WTC11 (cell line): Measurements from ENCODE around the gene CA7. TPM values are rescaled to one million over a fixed set of nuclear protein-coding genes. Genes with fewer than 3 reads are reported as not detected.

Experiments used
- ATAC-seq: fragments of 200-7000 bp; cut with Tn5 transposase; 2 replicates; pipeline ENCODE4 v1.10.0; 2021; ENCODE audit warnings: mild to moderate bottlenecking, moderate library complexity
- CTCF ChIA-PET: fragments of 300-600 bp; sonication (Branson Sonifier 250); formaldehyde crosslinking; loops from one replicate; lab custom pipeline; 2021; ENCODE audit warnings: antibody characterized with exemption; lab: Charles Lee
- POLR2A ChIA-PET: fragments of 350-600 bp; sonication (Branson Sonifier 250); formaldehyde crosslinking; loops from one replicate; lab custom pipeline; 2021; ENCODE audit warnings: antibody characterized with exemption; lab: Charles Lee
- DNase-seq: peaks from one replicate; pipeline ENCODE4 v3.0.0; 2021; ENCODE audit warnings: low spot score
- H3K27ac Mint-ChIP-seq: 2 replicates; pipeline ENCODE4 v1.8.0; 2021; ENCODE audit warnings: mixed read lengths
- H3K27me3 Mint-ChIP-seq: 2 replicates; pipeline ENCODE4 v1.8.0; 2021; ENCODE audit warnings: low read depth, mild to moderate bottlenecking, moderate library complexity, mixed read lengths
- H3K36me3 Mint-ChIP-seq: 2 replicates; pipeline ENCODE4 v1.8.0; 2021; ENCODE audit warnings: mixed read lengths
- H3K4me1 Mint-ChIP-seq: 2 replicates; pipeline ENCODE4 v1.8.0; 2022; ENCODE audit warnings: mixed read lengths
- H3K4me3 Mint-ChIP-seq: 2 replicates; pipeline ENCODE4 v1.8.0; 2021; ENCODE audit warnings: mild to moderate bottlenecking, moderate library complexity, mixed read lengths
- H3K9me3 Mint-ChIP-seq: 2 replicates; pipeline ENCODE4 v1.8.0; 2021; ENCODE audit warnings: mixed read lengths
- ATF3 ChIP-seq: sonication (generic); formaldehyde crosslinking; conservative IDR thresholded peaks from 2 replicates; pipeline ENCODE4 v1.8.1; 2022; ENCODE audit warnings: mild to moderate bottlenecking, missing genetic modification reagents
- FOXP1 ChIP-seq: sonication (generic); formaldehyde crosslinking; IDR thresholded peaks from 2 replicates; pipeline ENCODE4 v1.8.0; 2022; ENCODE audit warnings: missing genetic modification reagents, mild to moderate bottlenecking, moderate library complexity, borderline replicate concordance
- GTF2I ChIP-seq: fragments of 250-450 bp; sonication (Bioruptor Pico); conservative IDR thresholded peaks from 2 replicates; pipeline ENCODE4 v1.4.0; 2021; ENCODE audit warnings: mild to moderate bottlenecking
- HMGA2 ChIP-seq: fragments of 250-450 bp; sonication (Bioruptor Pico); IDR thresholded peaks from 2 replicates; pipeline ENCODE4 v1.4.0; 2021; ENCODE audit warnings: mild to moderate bottlenecking, moderate library complexity
- JAZF1 ChIP-seq: fragments of 250-450 bp; sonication (Bioruptor Pico); IDR thresholded peaks from 2 replicates; pipeline ENCODE4 v1.9.0; 2021; ENCODE audit warnings: moderate library complexity, mild to moderate bottlenecking, inconsistent platforms
- KAT7 ChIP-seq: sonication (generic); formaldehyde crosslinking; IDR thresholded peaks from 2 replicates; pipeline ENCODE4 v1.8.1; 2023; ENCODE audit warnings: missing genetic modification reagents, mild to moderate bottlenecking, borderline replicate concordance
- NFE2L1 ChIP-seq: sonication (generic); formaldehyde crosslinking; IDR thresholded peaks from 2 replicates; pipeline ENCODE4 v1.8.1; 2023; ENCODE audit warnings: missing genetic modification reagents
- OVOL2 ChIP-seq: fragments of 250-450 bp; sonication (Bioruptor Pico); IDR thresholded peaks from 2 replicates; pipeline ENCODE4 v1.9.0; 2021; ENCODE audit warnings: mild to moderate bottlenecking, borderline replicate concordance
- PRRX2 ChIP-seq: fragments of 250-450 bp; sonication (Bioruptor Pico); IDR thresholded peaks from 2 replicates; pipeline ENCODE4 v1.8.0; 2021; ENCODE audit warnings: mild to moderate bottlenecking
- SOX15 ChIP-seq: fragments of 250-450 bp; sonication (Bioruptor Pico); IDR thresholded peaks from 2 replicates; pipeline ENCODE4 v1.9.0; 2021; ENCODE audit warnings: mild to moderate bottlenecking
- TEAD4 ChIP-seq: sonication (generic); formaldehyde crosslinking; IDR thresholded peaks from 2 replicates; pipeline ENCODE4 v1.8.0; 2022; ENCODE audit warnings: mild to moderate bottlenecking, missing genetic modification reagents
- ZBTB21 ChIP-seq: sonication (generic); formaldehyde crosslinking; IDR thresholded peaks from 2 replicates; pipeline ENCODE4 v1.8.1; 2023; ENCODE audit warnings: mild to moderate bottlenecking, missing genetic modification reagents, borderline replicate concordance
- ZNF121 ChIP-seq: sonication (generic); formaldehyde crosslinking; IDR thresholded peaks from 2 replicates; pipeline ENCODE4 v1.8.0; 2023; ENCODE audit warnings: missing genetic modification reagents
- ZNF138 ChIP-seq: sonication (generic); formaldehyde crosslinking; conservative IDR thresholded peaks from 2 replicates; pipeline ENCODE4 v1.8.1; 2022; ENCODE audit warnings: mild to moderate bottlenecking, moderate library complexity, missing genetic modification reagents
- ZNF232 ChIP-seq: sonication (generic); formaldehyde crosslinking; IDR thresholded peaks from 2 replicates; pipeline ENCODE4 v1.8.0; 2022; ENCODE audit warnings: mild to moderate bottlenecking, missing genetic modification reagents
- total RNA-seq: library from RNA; stranded (reverse); gene quantifications from 3 replicates; pipeline ENCODE4 v1.2.3, GENCODE V29; 2021
- TF ChIP-seq, protein P1 (sequence below): sonication (generic); formaldehyde crosslinking; IDR thresholded peaks from 2 replicates; pipeline ENCODE4 v1.8.0; 2022; ENCODE audit warnings: mild to moderate bottlenecking, missing genetic modification reagents
- TF ChIP-seq, protein P2 (sequence below): sonication (generic); formaldehyde crosslinking; IDR thresholded peaks from 2 replicates; pipeline ENCODE4 v1.8.1; 2023; ENCODE audit warnings: mild to moderate bottlenecking, missing genetic modification reagents, moderate library complexity
- TF ChIP-seq, protein P3 (sequence below): sonication (generic); formaldehyde crosslinking; IDR thresholded peaks from 2 replicates; pipeline ENCODE4 v1.8.1; 2022; ENCODE audit warnings: low read depth, missing genetic modification reagents, borderline replicate concordance
- TF ChIP-seq, protein P4 (sequence below): sonication (generic); formaldehyde crosslinking; IDR thresholded peaks from 2 replicates; pipeline ENCODE4 v1.8.1; 2022; ENCODE audit warnings: mild to moderate bottlenecking, moderate library complexity, missing genetic modification reagents
- TF ChIP-seq, protein P5 (sequence below): sonication (generic); formaldehyde crosslinking; IDR thresholded peaks from 2 replicates; pipeline ENCODE4 v1.8.1; 2023; ENCODE audit warnings: mild to moderate bottlenecking, missing genetic modification reagents

The CA7 gene
- total RNA-seq, 1 experiment from 2014 or later = 1.6 TPM

- CTCF ChIA-PET = interaction anchor here (0.7 to 3.4 kb wide), 8 partner anchors 10 to 231 kb away, joined by 3 to 31 read pairs (median 13); partner anchors contain the start of genes CDH16 and NAE1
- H3K36me3 Mint-ChIP-seq = peaks cover 20% of the 10 kb centered on the region
- no peaks in the 10 kb centered on the region for H3K9me3 Mint-ChIP-seq
- POLR2A ChIA-PET = interaction anchor here (0.6 kb wide), 1 partner anchor 9 kb away, joined by 3 read pairs; no protein-coding TSS in a partner anchor
- no peak for DNase-seq
- no peak overlapping the region for H3K27ac Mint-ChIP-seq
- TF ChIP-seq, protein P1, sequence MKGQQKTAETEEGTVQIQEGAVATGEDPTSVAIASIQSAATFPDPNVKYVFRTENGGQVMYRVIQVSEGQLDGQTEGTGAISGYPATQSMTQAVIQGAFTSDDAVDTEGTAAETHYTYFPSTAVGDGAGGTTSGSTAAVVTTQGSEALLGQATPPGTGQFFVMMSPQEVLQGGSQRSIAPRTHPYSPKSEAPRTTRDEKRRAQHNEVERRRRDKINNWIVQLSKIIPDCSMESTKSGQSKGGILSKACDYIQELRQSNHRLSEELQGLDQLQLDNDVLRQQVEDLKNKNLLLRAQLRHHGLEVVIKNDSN = no peak
- TF ChIP-seq ZNF232 (CRISPR knock-in tag) (no peak), PRRX2 (CRISPR knock-in tag) (no peak), KAT7 (CRISPR knock-in tag) (no peak), GTF2I (CRISPR knock-in tag) (no peak), TEAD4 (no peak)
- TF ChIP-seq, protein P2, sequence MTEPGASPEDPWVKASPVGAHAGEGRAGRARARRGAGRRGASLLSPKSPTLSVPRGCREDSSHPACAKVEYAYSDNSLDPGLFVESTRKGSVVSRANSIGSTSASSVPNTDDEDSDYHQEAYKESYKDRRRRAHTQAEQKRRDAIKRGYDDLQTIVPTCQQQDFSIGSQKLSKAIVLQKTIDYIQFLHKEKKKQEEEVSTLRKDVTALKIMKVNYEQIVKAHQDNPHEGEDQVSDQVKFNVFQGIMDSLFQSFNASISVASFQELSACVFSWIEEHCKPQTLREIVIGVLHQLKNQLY (CRISPR knock-in tag) = no peak
- peaks cover 11% of the 10 kb centered on the region for H3K27me3 Mint-ChIP-seq
- peaks cover 20% of the 10 kb centered on the region for H3K4me1 Mint-ChIP-seq
- peak overlapping the region; percentile 95 for H3K4me3 Mint-ChIP-seq
- ATAC-seq = no peak
These were observed 37.8 kb downstream of the CA7 start for GRCh38 chr16:66881964-66882508.

DNA sequence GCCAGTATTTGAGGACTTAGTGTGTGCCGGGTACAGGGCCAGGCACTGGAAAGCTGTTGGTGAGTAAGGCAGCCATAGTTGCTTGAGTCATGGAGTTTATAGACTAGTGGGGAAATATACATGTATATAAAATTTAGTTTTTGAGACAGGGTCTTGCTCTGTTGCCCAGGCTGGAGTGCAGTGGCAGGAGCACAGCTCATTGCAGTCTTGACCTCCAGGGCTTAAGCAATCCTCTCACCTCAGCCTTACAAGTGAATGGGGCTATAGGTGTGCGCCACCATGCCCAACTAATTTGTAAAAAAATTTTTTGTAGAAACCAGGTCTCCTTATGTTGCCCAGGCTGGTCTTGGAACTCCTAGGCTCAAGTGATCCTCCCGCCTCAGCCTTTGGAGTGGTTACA lies 38.5 kb downstream of the CA7 start:
- H3K27me3 Mint-ChIP-seq = peaks cover 11% of the 10 kb centered on the region
- ChIA-PET CTCF (interaction anchor here (0.7 to 3.4 kb wide), 5 partner anchors 11 to 52 kb away, joined by 3 to 31 read pairs (median 18); partner anchors contain the start of genes CDH16 and NAE1), POLR2A (no interaction called here)
- H3K4me3 Mint-ChIP-seq = no peak overlapping the region
- no peak overlapping the region; the same call in 1 of the 2 replicates for H3K27ac Mint-ChIP-seq
- ATAC-seq (no peak), DNase-seq (no peak)
- H3K36me3 Mint-ChIP-seq = peaks cover 20% of the 10 kb centered on the region
- no peaks in the 10 kb centered on the region for H3K9me3 Mint-ChIP-seq
- H3K4me1 Mint-ChIP-seq = peaks cover 25% of the 10 kb centered on the region
- TF ChIP-seq FOXP1 (CRISPR knock-in tag) = no peak
- peak; percentile 26; the same call in 1 of the 2 replicates for TF ChIP-seq ZNF121
- TF ChIP-seq, protein P3, sequence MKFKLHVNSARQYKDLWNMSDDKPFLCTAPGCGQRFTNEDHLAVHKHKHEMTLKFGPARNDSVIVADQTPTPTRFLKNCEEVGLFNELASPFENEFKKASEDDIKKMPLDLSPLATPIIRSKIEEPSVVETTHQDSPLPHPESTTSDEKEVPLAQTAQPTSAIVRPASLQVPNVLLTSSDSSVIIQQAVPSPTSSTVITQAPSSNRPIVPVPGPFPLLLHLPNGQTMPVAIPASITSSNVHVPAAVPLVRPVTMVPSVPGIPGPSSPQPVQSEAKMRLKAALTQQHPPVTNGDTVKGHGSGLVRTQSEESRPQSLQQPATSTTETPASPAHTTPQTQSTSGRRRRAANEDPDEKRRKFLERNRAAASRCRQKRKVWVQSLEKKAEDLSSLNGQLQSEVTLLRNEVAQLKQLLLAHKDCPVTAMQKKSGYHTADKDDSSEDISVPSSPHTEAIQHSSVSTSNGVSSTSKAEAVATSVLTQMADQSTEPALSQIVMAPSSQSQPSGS (CRISPR knock-in tag) = no peak
- TF ChIP-seq, all 79 proteins: peak for 1

GRCh38 chr16:66885491-66885890 lies 41.3 kb downstream of the CA7 start:
- CTCF ChIA-PET = interaction anchor here (1.1 to 1.5 kb wide), 3 partner anchors 10 to 40 kb away, joined by 3 to 5 read pairs (median 3); no protein-coding TSS in a partner anchor
- H3K36me3 Mint-ChIP-seq = peaks cover 22% of the 10 kb centered on the region
- no peak for TF ChIP-seq ATF3
- TF ChIP-seq, protein P4, sequence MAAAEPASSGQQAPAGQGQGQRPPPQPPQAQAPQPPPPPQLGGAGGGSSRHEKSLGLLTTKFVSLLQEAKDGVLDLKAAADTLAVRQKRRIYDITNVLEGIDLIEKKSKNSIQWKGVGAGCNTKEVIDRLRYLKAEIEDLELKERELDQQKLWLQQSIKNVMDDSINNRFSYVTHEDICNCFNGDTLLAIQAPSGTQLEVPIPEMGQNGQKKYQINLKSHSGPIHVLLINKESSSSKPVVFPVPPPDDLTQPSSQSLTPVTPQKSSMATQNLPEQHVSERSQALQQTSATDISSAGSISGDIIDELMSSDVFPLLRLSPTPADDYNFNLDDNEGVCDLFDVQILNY (CRISPR knock-in tag) = no peak
- peaks cover 19% of the 10 kb centered on the region for H3K4me1 Mint-ChIP-seq
- no peaks in the 10 kb centered on the region for H3K9me3 Mint-ChIP-seq
- no peak for ATAC-seq
- H3K27ac Mint-ChIP-seq = 0 out of 2 replicates have a peak overlapping the region, but pooled peaks have one; percentile 15
- POLR2A ChIA-PET = no interaction called here
- no peaks in the 10 kb centered on the region for H3K27me3 Mint-ChIP-seq
- no peak overlapping the region for H3K4me3 Mint-ChIP-seq
- no peak for DNase-seq

DNA sequence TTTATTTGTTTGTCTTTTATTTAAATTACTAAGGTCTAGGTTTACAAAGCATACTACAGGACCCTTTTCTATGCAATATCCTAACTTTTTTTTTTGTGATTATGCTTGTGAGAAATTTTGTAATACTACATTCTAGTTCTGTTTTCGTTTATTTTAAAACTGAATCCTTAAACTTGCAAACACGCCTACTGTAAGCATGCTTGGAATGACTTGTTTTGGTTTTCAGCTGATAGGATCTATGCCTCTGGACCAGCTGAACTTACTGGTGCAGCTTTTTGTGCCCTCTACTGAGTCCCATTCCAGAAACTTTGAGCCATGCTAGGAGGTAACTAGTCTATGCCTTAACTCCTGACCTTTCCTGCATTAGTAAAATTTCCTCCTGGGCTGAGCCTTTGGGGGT lies 42.1 kb downstream of the CA7 start:
- H3K27me3 Mint-ChIP-seq = no peaks in the 10 kb centered on the region
- ATAC-seq (no peak), DNase-seq (no peak)
- ChIA-PET CTCF (interaction anchor here (0.8 to 1.6 kb wide), 5 partner anchors 9 to 40 kb away, joined by 3 to 5 read pairs (median 3); no protein-coding TSS in a partner anchor), POLR2A (no interaction called here)
- peaks cover 22% of the 10 kb centered on the region for H3K36me3 Mint-ChIP-seq
- peaks cover 19% of the 10 kb centered on the region for H3K4me1 Mint-ChIP-seq
- H3K27ac Mint-ChIP-seq = no peak overlapping the region
- no peak overlapping the region for H3K4me3 Mint-ChIP-seq
- no peaks in the 10 kb centered on the region for H3K9me3 Mint-ChIP-seq
- TF ChIP-seq ZBTB21 (no peak), SOX15 (CRISPR knock-in tag) (no peak), NFE2L1 (CRISPR knock-in tag) (no peak), ZNF138 (CRISPR knock-in tag) (no peak), ZNF121 (no peak), OVOL2 (no peak), HMGA2 (no peak), JAZF1 (CRISPR knock-in tag) (no peak)
- TF ChIP-seq, protein P5, sequence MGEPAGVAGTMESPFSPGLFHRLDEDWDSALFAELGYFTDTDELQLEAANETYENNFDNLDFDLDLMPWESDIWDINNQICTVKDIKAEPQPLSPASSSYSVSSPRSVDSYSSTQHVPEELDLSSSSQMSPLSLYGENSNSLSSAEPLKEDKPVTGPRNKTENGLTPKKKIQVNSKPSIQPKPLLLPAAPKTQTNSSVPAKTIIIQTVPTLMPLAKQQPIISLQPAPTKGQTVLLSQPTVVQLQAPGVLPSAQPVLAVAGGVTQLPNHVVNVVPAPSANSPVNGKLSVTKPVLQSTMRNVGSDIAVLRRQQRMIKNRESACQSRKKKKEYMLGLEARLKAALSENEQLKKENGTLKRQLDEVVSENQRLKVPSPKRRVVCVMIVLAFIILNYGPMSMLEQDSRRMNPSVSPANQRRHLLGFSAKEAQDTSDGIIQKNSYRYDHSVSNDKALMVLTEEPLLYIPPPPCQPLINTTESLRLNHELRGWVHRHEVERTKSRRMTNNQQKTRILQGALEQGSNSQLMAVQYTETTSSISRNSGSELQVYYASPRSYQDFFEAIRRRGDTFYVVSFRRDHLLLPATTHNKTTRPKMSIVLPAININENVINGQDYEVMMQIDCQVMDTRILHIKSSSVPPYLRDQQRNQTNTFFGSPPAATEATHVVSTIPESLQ = no peak
